Gastrocnemius medialis (tissue), 4 donors: ENCODE results near the gene DMWD. TPM values are rescaled to one million over a fixed set of nuclear protein-coding genes. Genes with fewer than 3 reads are reported as not detected.
A peak's percentile ranks its signal among the peaks of the same experiment; 100 is the strongest.

Source experiments
- ATAC-seq, 2 donors: fragments of 150-250 bp; one replicate each; pipeline ENCODE4 v1.9.1; 2016
- DNase-seq, 2 donors: peaks; one replicate each; pipeline ENCODE4 v3.0.0-alpha.2; 2019
- H3K27ac ChIP-seq, 4 donors: fragments of 200-600 bp; sonication (generic); 1 replicate in 1 of 4; 2 replicates in 3 of 4; pipeline ENCODE4 v1.5.1; 2016 to 2018; ENCODE audit warnings: mild to moderate bottlenecking in 2 of 4, moderate library complexity in 1 of 4
- H3K27me3 ChIP-seq, 3 donors: fragments of 200-600 bp; sonication (generic) in 2 of 3; 1 replicate in 1 of 3; 2 replicates in 2 of 3; pipeline versions ENCODE4 v1.5.1 to v1.6.0; 2016 to 2019; ENCODE audit warnings: mild to moderate bottlenecking in 1 of 3, moderate library complexity in 1 of 3
- H3K36me3 ChIP-seq, 2 donors: fragments of 200-600 bp; sonication (generic) in 1 of 2; one replicate each; pipeline ENCODE4 v1.5.1; 2017 to 2018
- H3K4me1 ChIP-seq, 2 donors: fragments of 200-600 bp; sonication (generic) in 1 of 2; one replicate each; pipeline ENCODE4 v1.5.1; 2016 to 2017; ENCODE audit warnings: mild to moderate bottlenecking in 2 of 2
- H3K4me3 ChIP-seq, 4 donors: fragments of 200-600 bp; sonication (generic) in 3 of 4; 1 replicate in 1 of 4; 2 replicates in 3 of 4; pipeline ENCODE4 v1.5.1; 2016 to 2019; ENCODE audit warnings: mild to moderate bottlenecking in 2 of 4
- H3K9me3 ChIP-seq, 3 donors: fragments of 200-600 bp; sonication (generic) in 2 of 3; 1 replicate in 1 of 3; 2 replicates in 2 of 3; pipeline ENCODE4 v1.5.1; 2016 to 2019
- CTCF ChIP-seq, 5 experiments: fragments of 450-650 bp in 3 of 5; fragments of 200-600 bp in 2 of 5; sonication (generic) in 2 of 5; IDR thresholded peaks in 4 of 5; conservative IDR thresholded peaks in 1 of 5; 1 replicate in 4 of 5; 2 replicates in 1 of 5; pipeline ENCODE4 v1.5.1; 2016 to 2019; ENCODE audit warnings: antibody characterized with exemption in 5 of 5, mild to moderate bottlenecking in 3 of 5, moderate library complexity in 3 of 5
- POLR2A ChIP-seq, 2 donors: fragments of 450-650 bp; IDR thresholded peaks; one replicate each; pipeline ENCODE4 v1.6.1; 2017; ENCODE audit warnings: antibody characterized with exemption in 2 of 2, mild to moderate bottlenecking in 2 of 2, moderate library complexity in 2 of 2
- in situ Hi-C, 4 donors: fragments of 200-750 bp; cut with MboI; loops; one replicate each; pipeline versions ENCODE4 v1.15.0 to v1.8.0; 2017; ENCODE audit warnings: low sequenced_read_pairs in 4 of 4
- intact Hi-C: fragments of 100-400 bp; cut with DNase I; formaldehyde crosslinking; loops from one replicate; pipeline ENCODE4 v1.15.1; 2023; ENCODE audit warnings: low total_unique reads
- total RNA-seq, 4 donors: library from RNA; depleted of rRNA; stranded (reverse); fragments of >200 nt; gene quantifications; one replicate each; pipeline versions ENCODE4 v1.1.0 to v1.2.3, GENCODE V29; 2016

Gene DMWD
- total RNA-seq, 4 donors from 2014 or later: 38.6 to 111 (median 56.4) TPM

GRCh38 chr19:45766869-45767346, 25.7 kb downstream of the DMWD start:
- peak overlapping the region; percentile 95 to 99 (median 97) for H3K27ac ChIP-seq
- in situ Hi-C loops (no loop called here), intact Hi-C loops (loop anchor here (5.0 kb wide), 3 partner anchors 35 to 1020 kb away; partner anchors contain the start of genes BCL3, FBXO46, IRF2BP1 and MEIOSIN)
- H3K4me1 ChIP-seq: peaks cover 28 to 50% of the 10 kb centered on the region in 2 donors
- H3K36me3 ChIP-seq: no peaks in the 10 kb centered on the region
- no peaks in the 10 kb centered on the region for H3K27me3 ChIP-seq
- DNase-seq (no peak), ATAC-seq (no peak)
- H3K9me3 ChIP-seq: no peaks in the 10 kb centered on the region
- TF ChIP-seq CTCF (IDR thresholded peaks at IDR 0.05 in 4 of 5, conservative IDR thresholded peaks at IDR 0.05 in 1 of 5): no peak
- no peak for TF ChIP-seq POLR2A (IDR thresholded peaks at IDR 0.05)
- peak overlapping the region; percentile 74 to 90 (median 82) for H3K4me3 ChIP-seq

GRCh38 chr19:45766296-45766868, 26.3 kb downstream of the DMWD start:
- H3K4me1 ChIP-seq: peaks cover 28 to 50% of the 10 kb centered on the region in 2 donors
- DNase-seq (no peak), ATAC-seq (no peak)
- in situ Hi-C loops (no loop called here), intact Hi-C loops (loop anchor here (5.0 kb wide), 3 partner anchors 34 to 1019 kb away; partner anchors contain the start of genes BCL3, FBXO46, IRF2BP1 and MEIOSIN)
- H3K36me3 ChIP-seq: no peaks in the 10 kb centered on the region
- H3K9me3 ChIP-seq: no peaks in the 10 kb centered on the region
- H3K27ac ChIP-seq: peak overlapping the region; percentile 95 to 99 (median 97)
- H3K27me3 ChIP-seq: no peaks in the 10 kb centered on the region
- peak overlapping the region; percentile 74 to 90 (median 82) for H3K4me3 ChIP-seq
- TF ChIP-seq CTCF (IDR thresholded peaks at IDR 0.05 in 4 of 5, conservative IDR thresholded peaks at IDR 0.05 in 1 of 5) (no peak), POLR2A (IDR thresholded peaks at IDR 0.05) (no peak)

- TF ChIP-seq CTCF (IDR thresholded peaks at IDR 0.05 in 4 of 5, conservative IDR thresholded peaks at IDR 0.05 in 1 of 5) (no peak), POLR2A (IDR thresholded peaks at IDR 0.05) (no peak)
- in situ Hi-C loops (no loop called here), intact Hi-C loops (loop anchor here (5.0 kb wide), 3 partner anchors 33 to 1018 kb away; partner anchors contain the start of genes BCL3, FBXO46, IRF2BP1 and MEIOSIN)
- H3K27ac ChIP-seq: peak overlapping the region in 3 of 4 donors; percentile 95 to 99 (median 96)
- DNase-seq (no peak), ATAC-seq (no peak)
- H3K4me1 ChIP-seq: peaks cover 25 to 46% of the 10 kb centered on the region in 2 donors
- no peaks in the 10 kb centered on the region for H3K9me3 ChIP-seq
- no peaks in the 10 kb centered on the region for H3K36me3 ChIP-seq
- H3K27me3 ChIP-seq: no peaks in the 10 kb centered on the region
- peak overlapping the region in 1 of 4 donors; percentile 90 for H3K4me3 ChIP-seq
Measured at GRCh38 chr19:45765702-45766295, 26.8 kb downstream of the DMWD start.

- in situ Hi-C loops (no loop called here), intact Hi-C loops (loop anchor here (5.0 kb wide), 3 partner anchors 33 to 1018 kb away; partner anchors contain the start of genes BCL3, FBXO46, IRF2BP1 and MEIOSIN)
- TF ChIP-seq POLR2A (IDR thresholded peaks at IDR 0.05): no peak
- no peak for TF ChIP-seq CTCF (IDR thresholded peaks at IDR 0.05 in 4 of 5, conservative IDR thresholded peaks at IDR 0.05 in 1 of 5)
- Histone ChIP-seq H3K27ac (peak overlapping the region; percentile 27 to 99 (median 63)), H3K4me1 (peaks cover 25 to 45% of the 10 kb centered on the region in 2 donors), H3K36me3 (no peaks in the 10 kb centered on the region), H3K4me3 (no peak overlapping the region), H3K9me3 (no peaks in the 10 kb centered on the region), H3K27me3 (no peaks in the 10 kb centered on the region)
- no peak for DNase-seq
- ATAC-seq: no peak
Measured at GRCh38 chr19:45764945-45765701, 27.5 kb downstream of the DMWD start.
